Esophagus squamous epithelium (tissue), 5 donors: Measurements from ENCODE around the gene ATP7B. TPM values are rescaled to one million over a fixed set of nuclear protein-coding genes. Genes with fewer than 3 reads are reported as not detected.

Experiments
- DNase-seq: peaks from one replicate; lab custom pipeline; 2025; lab: John Stamatoyannopoulos, UW
- H3K27ac ChIP-seq, 4 donors: fragments of 200-600 bp; sonication (generic); one replicate each; pipeline ENCODE4 v1.5.1; 2016 to 2019; ENCODE audit warnings: mild to moderate bottlenecking in 1 of 4
- H3K27me3 ChIP-seq, 4 donors: fragments of 200-600 bp; sonication (generic); 1 replicate in 3 of 4; 2 replicates in 1 of 4; pipeline versions ENCODE4 v1.5.1 to v1.6.0; 2017 to 2021; ENCODE audit warnings: antibody characterized with exemption in 1 of 4
- H3K36me3 ChIP-seq, 3 donors: fragments of 200-600 bp; sonication (generic); one replicate each; pipeline ENCODE4 v1.5.1; 2016 to 2019
- H3K4me1 ChIP-seq, 3 donors: fragments of 200-600 bp; sonication (generic); one replicate each; pipeline ENCODE4 v1.5.1; 2017 to 2019
- H3K4me3 ChIP-seq, 4 donors: fragments of 200-600 bp; sonication (generic); 1 replicate in 3 of 4; 2 replicates in 1 of 4; pipeline ENCODE4 v1.5.1; 2016 to 2019; ENCODE audit warnings: mild to moderate bottlenecking in 2 of 4, moderate library complexity in 1 of 4
- H3K9me3 ChIP-seq, 3 donors: fragments of 200-600 bp; sonication (generic); one replicate each; pipeline ENCODE4 v1.5.1; 2016 to 2019
- POLR2A ChIP-seq, 4 donors: fragments of 450-650 bp; IDR thresholded peaks; one replicate each; pipeline ENCODE4 v1.6.1; 2017; ENCODE audit warnings: antibody characterized with exemption in 4 of 4, mild to moderate bottlenecking in 4 of 4, moderate library complexity in 3 of 4
- WGBS, 2 donors: methylation state at CpG; one replicate each; pipeline ENCODE4 v1.1.5; 2018; 5-methylcytosine and 5-hydroxymethylcytosine counted together
- intact Hi-C: fragments of 100-400 bp; cut with DNase I; formaldehyde crosslinking; loops from one replicate; pipeline ENCODE4 v1.15.0; 2022
- total RNA-seq, 4 donors: library from RNA; depleted of rRNA; stranded (reverse); fragments of >200 nt; gene quantifications; one replicate each; pipeline ENCODE4 v1.1.0, GENCODE V29; 2016
- TF ChIP-seq, protein P1 (sequence below), 6 experiments: fragments of 450-650 bp in 4 of 6; fragments of 200-600 bp in 2 of 6; sonication (generic) in 2 of 6; IDR thresholded peaks; one replicate each; pipeline ENCODE4 v1.5.1; 2016 to 2019; ENCODE audit warnings: antibody characterized with exemption in 6 of 6, mild to moderate bottlenecking in 4 of 6, moderate library complexity in 4 of 6
- donor health status: DM: yes; HTN: yes; CAD: no.

The ATP7B gene
- total RNA-seq, 4 donors from 2014 or later = 0.99 to 3.6 (median 2.6) TPM

DNA sequence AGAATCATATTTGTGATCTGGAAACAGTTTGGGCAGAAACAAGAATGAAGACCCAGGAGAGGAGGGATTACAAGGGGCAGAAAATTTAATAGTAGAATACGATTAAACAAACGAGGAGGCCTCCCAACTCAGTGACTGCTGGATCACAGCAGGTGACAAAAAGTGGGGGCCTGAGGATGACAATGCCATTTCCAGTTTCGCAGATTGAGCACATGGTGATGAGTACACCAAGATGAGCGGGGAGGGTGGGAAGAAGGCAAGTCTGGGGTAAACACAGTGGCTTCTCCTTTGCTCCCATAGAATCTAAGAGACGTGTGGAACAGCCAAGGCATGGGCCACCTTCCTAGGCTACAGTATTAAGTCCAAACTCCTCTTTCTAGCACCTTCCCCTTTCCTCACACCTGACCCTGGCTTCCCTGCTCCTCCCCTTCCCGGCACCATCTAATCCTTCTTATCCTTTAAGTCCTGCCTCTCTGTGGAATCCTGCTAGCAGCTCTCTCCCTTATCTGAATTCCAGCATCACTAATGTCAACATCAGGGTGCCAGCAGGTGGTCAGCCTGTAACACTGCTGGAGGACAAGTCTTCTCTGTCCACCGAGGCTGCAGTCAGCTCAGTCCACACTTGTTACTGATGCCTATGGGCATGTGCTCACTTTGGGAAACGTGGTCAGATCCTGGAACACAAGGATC, 13.5 kb downstream of the ATP7B start:
- intact Hi-C loops = no loop called here
- TF ChIP-seq, protein P1, sequence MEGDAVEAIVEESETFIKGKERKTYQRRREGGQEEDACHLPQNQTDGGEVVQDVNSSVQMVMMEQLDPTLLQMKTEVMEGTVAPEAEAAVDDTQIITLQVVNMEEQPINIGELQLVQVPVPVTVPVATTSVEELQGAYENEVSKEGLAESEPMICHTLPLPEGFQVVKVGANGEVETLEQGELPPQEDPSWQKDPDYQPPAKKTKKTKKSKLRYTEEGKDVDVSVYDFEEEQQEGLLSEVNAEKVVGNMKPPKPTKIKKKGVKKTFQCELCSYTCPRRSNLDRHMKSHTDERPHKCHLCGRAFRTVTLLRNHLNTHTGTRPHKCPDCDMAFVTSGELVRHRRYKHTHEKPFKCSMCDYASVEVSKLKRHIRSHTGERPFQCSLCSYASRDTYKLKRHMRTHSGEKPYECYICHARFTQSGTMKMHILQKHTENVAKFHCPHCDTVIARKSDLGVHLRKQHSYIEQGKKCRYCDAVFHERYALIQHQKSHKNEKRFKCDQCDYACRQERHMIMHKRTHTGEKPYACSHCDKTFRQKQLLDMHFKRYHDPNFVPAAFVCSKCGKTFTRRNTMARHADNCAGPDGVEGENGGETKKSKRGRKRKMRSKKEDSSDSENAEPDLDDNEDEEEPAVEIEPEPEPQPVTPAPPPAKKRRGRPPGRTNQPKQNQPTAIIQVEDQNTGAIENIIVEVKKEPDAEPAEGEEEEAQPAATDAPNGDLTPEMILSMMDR (IDR thresholded peaks at IDR 0.05) = no peak
- no peak for TF ChIP-seq POLR2A (IDR thresholded peaks at IDR 0.05)
- no peak overlapping the region for H3K4me3 ChIP-seq
- DNase-seq = no peak
- peaks cover 0 to 13% (median 0%) of the 10 kb centered on the region in 4 donors for H3K27me3 ChIP-seq
- H3K36me3 ChIP-seq = no peaks in the 10 kb centered on the region
- H3K9me3 ChIP-seq = no peaks in the 10 kb centered on the region
- no peak overlapping the region for H3K27ac ChIP-seq
- H3K4me1 ChIP-seq = peaks cover 6 to 33% (median 12%) of the 10 kb centered on the region in 3 donors
- WGBS, 2 donors = 68 to 74% methylated on average over 8 of the region's 8 CpGs

- H3K4me1 ChIP-seq = peaks cover 6 to 33% (median 12%) of the 10 kb centered on the region in 3 donors
- peaks cover 0 to 13% (median 0%) of the 10 kb centered on the region in 4 donors for H3K27me3 ChIP-seq
- H3K4me3 ChIP-seq = no peak overlapping the region
- no peak overlapping the region for H3K27ac ChIP-seq
- 93 to 97% methylated on average over 2 of the region's 2 CpGs for WGBS, 2 donors
- TF ChIP-seq, protein P1 (IDR thresholded peaks at IDR 0.05) = no peak
- TF ChIP-seq POLR2A (IDR thresholded peaks at IDR 0.05) = no peak
- intact Hi-C loops = no loop called here
- no peaks in the 10 kb centered on the region for H3K9me3 ChIP-seq
- DNase-seq = no peak
- no peaks in the 10 kb centered on the region for H3K36me3 ChIP-seq
These were observed 14.1 kb downstream of the ATP7B start for GRCh38 chr13:51997186-51997585.

DNA sequence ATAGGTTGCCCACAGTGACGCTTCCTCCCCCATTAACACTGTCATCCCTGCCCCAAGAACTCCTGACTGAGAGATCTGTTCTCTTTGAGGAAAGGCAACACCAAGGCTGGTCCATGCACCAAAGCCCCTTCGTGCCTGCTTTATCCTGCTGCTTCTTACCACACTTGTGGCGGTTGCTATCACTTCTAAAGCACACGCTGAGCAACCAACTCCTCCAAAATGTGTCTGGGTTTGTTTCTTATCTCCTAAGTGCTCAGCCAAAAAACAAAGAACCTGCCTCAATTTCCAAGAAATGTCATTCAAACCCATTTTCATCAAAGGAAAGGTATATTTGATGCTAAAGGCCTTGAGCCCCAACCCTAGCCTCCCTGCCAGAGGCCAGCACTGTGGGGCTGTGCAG, 14.6 kb downstream of the ATP7B start:
- TF ChIP-seq, protein P1 (IDR thresholded peaks at IDR 0.05) = no peak
- no peak for TF ChIP-seq POLR2A (IDR thresholded peaks at IDR 0.05)
- Histone ChIP-seq H3K4me1 (peaks cover 6 to 33% (median 12%) of the 10 kb centered on the region in 3 donors), H3K4me3 (no peak overlapping the region), H3K27me3 (peaks cover 0 to 13% (median 0%) of the 10 kb centered on the region in 4 donors), H3K36me3 (no peaks in the 10 kb centered on the region), H3K9me3 (no peaks in the 10 kb centered on the region), H3K27ac (peak overlapping the region in 1 of 4 donors; percentile 45)
- no peak for DNase-seq
- intact Hi-C loops = no loop called here
- 88 to 92% methylated on average over 4 of the region's 4 CpGs for WGBS, 2 donors

DNA sequence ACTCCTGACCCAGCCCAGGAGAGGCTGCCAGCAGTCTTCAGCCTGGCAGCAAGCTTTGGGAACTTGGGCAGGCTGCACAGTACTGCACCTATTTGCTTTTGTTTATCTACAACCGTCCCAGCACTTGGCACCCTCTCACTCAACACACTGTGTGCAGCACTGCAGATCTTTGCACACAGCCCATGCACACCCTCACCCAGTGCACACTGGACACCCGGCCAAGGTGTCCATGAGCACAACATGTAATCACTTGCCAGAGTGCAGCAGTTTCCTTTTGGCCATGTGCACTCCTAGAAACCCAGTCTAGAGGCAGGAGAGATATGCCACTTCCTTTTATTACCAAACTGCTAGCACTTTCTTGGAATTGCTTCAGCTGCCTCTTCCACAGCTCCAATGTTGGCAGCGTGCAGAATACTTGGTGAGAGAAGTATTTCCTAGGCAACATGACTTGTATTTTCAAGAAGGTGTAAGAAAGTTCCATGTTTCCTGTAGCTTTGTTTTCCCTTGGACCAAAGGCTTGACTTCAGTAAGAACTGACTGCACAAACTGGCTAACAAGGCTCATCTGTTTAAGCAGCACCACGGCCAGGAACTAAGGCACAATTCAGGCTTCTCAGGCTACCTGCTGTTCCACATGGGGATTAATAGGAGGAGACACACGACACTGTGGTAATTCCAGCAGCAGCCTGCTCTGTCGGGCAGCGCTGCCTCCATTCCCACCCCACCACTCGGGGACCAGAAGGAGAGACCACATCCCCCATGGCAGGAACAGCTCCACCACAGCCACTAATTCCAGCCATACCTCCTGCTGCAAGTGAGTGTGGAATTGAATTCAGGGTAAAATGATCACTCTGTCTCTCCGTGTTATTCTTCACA, 15.3 kb downstream of the ATP7B start:
- TF ChIP-seq POLR2A (IDR thresholded peaks at IDR 0.05) = no peak
- TF ChIP-seq, protein P1 (IDR thresholded peaks at IDR 0.05) = no peak
- intact Hi-C loops = no loop called here
- DNase-seq = no peak
- H3K4me3 ChIP-seq = no peak overlapping the region
- no peaks in the 10 kb centered on the region for H3K36me3 ChIP-seq
- peaks cover 0 to 13% (median 0%) of the 10 kb centered on the region in 4 donors for H3K27me3 ChIP-seq
- H3K9me3 ChIP-seq = no peaks in the 10 kb centered on the region
- 26 to 31% methylated on average over 7 to 9 of the region's 9 CpGs for WGBS, 2 donors
- peaks cover 6 to 33% (median 12%) of the 10 kb centered on the region in 3 donors for H3K4me1 ChIP-seq
- H3K27ac ChIP-seq = peak overlapping the region in 2 of 4 donors; percentile 40 to 45

GRCh38 chr13:51993713-51994112, 17.5 kb downstream of the ATP7B start:
- DNase-seq = no peak
- H3K4me3 ChIP-seq = no peak overlapping the region
- H3K4me1 ChIP-seq = peaks cover 6 to 18% (median 8%) of the 10 kb centered on the region in 3 donors
- peaks cover 0 to 4% (median 0%) of the 10 kb centered on the region in 4 donors for H3K27me3 ChIP-seq
- intact Hi-C loops = no loop called here
- H3K36me3 ChIP-seq = no peaks in the 10 kb centered on the region
- H3K9me3 ChIP-seq = no peaks in the 10 kb centered on the region
- no peak for TF ChIP-seq POLR2A (IDR thresholded peaks at IDR 0.05)
- TF ChIP-seq, protein P1 (IDR thresholded peaks at IDR 0.05) = no peak
- 90 to 95% methylated on average over 2 of the region's 2 CpGs for WGBS, 2 donors
- no peak overlapping the region for H3K27ac ChIP-seq
